Measurements from ENCODE around the gene ADAM12.

The ADAM12 gene

DNA sequence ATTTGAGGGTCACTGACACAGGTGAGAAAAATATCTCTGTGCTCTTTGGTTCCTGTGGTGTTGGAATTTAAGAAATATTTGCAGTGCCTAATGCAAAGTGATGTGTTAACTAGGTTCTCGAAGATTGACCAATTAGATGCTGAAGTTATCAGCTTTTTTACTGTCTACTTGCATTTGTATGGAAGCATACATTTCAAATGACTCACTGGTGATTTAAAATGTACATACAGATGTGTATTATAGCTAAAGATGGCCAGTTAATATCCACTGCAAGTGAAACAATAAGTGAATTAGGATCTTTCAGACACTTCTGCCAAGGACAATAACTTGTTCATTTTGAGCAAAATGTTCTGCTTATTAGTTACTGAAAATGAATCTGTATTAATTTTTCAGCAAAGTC is 287.0 kb downstream of the ADAM12 start:
- DNase-seq: no peak

DNA sequence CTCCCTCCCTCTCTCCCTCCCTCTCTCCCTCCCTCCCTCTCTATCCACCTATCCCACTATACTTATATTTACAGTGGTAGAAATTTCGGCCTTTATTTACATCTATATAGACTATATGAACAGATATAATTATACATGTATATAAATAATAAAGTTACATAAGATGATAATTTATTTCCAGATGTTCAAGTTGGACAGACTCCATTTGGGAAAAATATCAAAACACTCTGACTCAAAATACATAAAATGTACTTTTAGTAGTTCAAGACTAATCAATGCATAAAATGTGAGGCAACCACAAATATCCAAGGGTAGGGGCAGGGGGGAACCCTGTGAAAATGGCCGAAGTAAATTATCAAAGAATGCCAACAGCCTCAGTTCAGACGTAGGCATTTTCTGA is 288.9 kb downstream of the ADAM12 start:
- no peak for DNase-seq

DNA sequence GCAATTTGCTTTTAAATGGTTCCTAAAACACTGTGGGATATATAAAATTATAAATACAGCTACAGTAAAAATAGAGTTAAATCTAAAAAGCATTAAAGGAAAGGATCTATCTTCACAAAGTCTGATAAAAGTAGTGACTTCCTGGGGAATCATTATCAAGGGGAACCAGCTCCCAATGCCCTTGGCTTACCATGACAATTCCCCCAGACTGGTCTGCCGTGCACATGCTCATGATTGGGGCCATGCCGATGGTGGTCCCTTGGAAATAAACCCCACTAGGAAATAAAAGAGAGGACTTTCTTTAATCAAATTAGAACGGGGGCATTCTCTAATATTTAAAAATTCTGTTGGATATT is 290.1 kb downstream of the ADAM12 start:
- no peak for DNase-seq

DNA sequence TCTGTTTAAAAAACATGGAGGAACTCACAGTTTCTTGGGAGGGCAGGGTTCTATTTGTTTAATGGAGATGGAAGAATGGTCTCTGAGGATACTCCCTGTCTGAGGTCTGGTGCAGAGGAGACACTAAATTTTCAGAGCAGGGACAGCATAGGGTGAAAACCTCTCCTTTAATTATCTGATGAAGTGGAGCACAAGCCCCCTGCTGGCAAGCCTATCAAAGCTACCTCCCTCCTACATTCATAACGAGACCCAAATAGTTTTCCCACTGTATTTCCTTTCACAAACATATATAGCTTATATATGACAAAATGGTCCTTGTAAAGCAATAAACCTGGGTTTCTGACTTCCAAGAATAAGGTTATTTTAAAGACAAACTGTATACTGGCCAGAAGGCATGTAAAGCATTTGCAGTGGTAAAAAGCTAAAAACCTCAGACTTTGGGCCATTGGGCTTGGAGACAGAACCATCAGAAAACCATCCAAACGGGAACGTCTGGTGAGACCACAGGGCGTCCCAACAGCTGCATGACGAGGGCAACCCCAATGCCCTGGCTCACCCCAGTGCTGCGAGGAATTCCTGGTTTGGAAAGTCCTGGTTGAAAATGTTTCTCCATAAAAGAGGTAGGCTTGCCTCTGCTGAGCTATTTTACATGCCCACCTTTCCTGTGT is 290.6 kb downstream of the ADAM12 start:
- DNase-seq: no peak

DNA sequence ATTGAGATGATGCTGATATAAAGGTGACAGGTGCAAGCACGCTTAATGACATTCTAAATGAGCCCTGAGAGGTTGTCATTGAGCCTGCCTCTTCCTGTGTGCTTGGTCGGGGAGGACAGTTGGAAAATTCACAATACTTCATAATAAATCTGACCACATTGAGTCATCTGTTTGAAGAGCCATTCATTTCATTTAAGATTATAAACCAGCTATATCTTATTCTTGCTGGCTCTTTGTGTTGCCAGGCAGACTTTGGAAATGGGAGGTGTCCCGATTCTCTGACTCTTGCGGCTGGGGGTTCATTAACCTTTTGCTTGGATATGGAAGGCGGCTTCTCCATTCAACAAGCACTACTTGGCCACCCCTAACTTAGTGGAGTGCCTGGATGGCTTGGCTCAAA is 293.7 kb downstream of the ADAM12 start:
- DNase-seq: no peak

DNA sequence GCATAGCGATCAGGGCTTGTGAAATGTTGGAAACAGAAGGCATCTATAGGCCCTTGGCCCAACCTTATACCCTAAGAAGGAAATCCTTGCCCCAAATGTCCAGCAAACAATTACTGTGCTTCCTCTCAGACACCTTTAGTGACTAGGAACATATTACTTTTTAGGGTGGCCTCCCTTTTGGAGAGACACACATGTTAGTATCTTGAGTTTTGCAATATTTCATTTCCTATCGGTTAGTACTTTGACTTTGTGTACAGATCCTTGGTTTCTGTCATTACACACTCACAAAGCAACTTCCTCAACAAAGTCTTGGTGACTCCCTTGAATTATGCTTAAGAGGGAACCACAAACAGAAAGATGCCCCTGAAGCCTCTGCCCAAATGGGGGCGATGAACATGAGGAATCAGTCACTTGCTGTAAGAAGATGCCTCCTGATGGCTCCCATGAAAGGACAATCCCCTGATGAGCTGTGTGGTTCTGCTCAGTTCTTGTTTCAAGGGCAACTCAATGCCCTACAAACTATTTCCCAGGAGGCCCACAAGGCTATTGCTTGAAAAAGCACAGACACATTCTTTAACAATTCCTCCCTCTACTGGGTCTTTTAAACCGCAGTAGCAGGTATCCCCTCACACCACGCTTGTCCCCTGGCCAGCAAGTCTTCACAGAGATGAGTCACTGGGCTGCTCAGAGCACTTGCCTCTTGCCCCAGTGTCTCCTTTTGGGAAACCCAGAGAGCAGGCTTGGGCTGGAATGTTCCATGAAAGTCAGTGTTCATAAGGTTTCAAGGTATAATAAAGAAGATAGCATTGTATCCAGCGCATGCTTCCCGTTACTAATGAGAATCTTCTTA is 295.7 kb downstream of the ADAM12 start:
- DNase-seq: no peak

DNA sequence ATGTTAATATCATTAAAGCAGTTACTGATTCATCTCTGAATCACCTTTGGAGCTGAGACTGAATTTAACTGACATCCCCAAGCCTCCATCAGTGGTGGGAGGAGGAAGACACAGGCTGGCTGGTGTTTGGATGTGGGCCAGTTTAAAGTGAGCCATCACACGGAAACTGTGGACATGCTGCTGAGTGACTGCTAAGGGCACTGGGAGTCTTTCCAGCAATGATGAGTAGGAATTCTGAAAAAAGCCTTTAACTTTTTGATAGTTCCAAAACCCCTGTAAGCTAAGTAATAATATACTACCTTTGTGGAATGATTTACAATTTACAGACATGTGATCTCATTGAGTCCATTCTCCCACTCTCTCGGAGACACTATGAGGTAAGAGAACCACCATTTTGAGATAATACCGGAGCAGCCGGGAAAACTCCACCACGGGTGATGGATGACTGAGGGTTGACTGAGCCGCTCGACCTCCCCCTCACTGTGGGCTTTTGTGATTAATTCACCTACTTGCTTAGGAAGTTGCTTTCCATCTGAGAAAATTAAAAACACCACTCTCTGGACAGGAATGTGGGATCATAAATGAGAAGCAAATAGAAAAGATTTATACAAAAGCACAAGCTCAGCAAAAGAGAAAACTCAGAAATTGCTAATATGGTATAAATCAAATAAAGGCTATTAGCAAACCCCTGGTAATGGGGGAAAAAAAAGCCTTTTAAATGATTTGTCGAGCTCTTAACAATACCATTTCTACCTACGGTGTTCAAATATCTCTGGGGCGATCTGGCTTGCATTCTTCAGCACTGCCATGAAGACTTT is 297.2 kb downstream of the ADAM12 start:
- DNase-seq: no peak

DNA sequence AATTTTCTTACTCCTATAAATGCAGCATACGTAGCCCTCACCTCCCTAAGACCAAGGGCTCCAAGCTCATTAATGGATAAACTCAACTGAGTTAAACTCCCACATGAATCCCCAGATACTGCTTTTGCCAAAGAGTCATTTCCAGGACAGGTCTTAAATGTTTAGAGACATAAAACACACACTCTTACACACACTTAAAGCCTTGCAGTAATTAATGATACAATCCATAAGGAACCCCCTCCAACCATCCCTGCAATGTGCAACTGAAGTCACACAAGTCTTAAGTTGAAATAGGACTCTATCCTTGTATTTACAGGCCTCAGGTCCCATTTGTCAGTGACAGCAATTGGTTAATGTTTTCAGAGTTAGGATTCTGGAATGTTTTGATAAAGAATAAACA is 297.8 kb downstream of the ADAM12 start:
- no peak for DNase-seq

DNA sequence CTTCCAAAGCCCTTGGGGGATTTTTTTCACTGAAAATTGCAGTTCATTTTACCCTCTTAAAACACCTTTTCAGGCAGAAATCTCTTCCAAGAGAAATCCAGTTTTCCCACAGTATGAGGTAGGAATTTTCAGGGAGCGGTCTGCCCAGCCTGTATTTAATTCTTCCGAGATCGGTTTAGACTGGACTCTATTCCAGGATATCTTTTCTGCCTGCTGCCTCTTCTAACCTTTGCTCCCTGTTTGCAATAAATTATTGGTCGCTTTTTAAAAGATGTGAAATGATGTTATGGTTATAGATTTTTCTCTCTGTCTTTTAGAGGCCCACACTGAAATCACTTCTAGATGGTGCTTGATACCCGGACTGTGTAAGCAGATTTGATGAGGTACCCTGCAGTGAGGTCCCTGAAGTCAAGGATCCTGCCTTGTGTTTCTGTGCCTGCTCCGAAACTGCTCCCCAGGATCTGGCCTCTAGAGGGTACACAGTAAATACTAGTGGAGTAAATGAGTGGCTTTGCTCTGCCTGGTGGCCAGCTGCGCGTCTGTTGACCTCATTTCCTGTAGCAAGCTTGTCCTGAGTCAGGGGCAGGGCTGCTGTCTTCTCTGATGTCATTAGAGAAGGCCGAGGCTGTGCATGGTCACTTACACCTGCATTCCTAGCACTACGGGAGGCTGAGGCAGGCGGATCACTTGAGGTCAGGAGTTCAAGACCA is 300.3 kb downstream of the ADAM12 start:
- DNase-seq: no peak

DNA sequence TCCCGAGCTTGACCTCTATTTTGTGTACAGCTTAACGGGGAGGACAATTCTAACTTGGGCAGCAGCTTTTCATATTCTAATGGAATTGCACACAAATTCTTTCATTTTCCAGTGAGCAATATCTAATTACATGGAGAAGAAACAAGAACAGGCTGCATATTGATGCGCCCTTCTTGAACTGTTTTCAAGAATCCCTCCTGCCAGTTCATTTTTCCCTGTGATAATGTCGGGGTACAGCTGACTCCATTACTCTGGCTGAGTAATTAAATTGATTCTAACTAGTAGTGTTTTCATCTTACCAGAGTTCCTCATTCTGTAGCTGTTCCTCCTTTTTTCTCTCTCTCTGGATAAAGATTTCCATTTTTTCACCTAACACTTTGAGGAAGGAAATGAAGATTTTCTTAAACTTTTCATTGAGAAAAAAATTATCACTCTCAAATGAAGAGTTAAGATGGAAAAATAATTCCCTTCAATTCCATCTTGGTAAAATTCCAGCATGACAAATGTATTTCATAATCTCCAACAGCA is 301.1 kb downstream of the ADAM12 start:
- no peak for DNase-seq

DNA sequence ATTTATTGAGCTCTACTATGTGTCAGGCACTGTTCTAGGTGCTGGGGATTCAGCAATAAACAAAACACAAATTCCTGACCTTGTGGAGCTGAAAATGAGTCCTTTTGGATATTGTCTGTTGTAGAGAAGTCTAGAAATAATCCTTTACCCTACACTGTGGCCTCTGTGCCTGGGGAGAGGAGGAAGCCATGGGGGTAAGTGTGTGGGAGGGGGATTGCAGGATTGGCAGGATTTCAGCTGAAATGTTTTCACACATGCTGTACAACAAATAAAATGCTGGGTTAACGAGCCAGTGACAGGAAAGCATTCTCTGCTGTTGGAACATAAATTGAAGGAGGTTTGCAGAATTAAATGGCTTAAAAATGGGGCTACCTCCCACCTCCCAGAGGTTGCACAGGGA is 302.5 kb downstream of the ADAM12 start:
- no peak for DNase-seq

DNA sequence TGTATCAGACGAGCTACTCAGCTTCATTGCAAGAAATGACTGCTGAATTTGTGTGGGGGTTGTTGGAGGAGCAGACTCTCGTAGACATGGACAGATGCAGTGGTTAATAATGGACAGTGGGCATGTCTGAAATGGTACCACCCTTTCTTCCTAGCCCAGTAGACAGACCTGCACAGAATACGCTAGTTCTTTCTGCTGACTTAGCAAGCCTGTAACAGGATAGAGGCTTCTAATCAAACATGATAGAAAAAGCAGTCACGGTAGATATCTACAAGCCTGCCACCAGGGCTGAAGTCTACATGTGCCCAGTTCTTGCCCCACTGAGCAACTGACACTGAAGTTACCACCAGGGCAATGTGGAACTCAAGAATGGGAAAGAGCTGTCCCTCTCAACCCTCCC is 303.9 kb downstream of the ADAM12 start:
- no peak for DNase-seq

DNA sequence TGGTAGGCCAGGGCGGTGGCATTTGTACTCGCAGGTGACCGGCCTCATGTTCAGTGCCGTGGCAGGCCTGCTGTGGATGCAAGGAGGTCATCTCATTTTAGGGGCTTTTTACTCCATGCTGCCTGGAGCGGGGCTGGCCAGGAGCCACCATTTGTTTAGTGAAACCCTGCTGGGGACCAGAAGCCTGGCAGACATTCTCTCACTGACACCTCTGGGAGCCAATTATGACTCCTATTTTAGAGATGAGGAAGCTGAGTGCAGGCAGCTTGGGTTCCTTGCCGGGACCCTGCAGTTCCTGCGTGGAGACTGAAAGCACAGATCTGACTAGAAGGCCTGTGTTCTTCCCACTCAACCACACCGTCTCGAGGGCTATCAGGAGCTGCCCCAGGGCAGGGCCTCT is 305.3 kb downstream of the ADAM12 start:
- DNase-seq: no peak

DNA sequence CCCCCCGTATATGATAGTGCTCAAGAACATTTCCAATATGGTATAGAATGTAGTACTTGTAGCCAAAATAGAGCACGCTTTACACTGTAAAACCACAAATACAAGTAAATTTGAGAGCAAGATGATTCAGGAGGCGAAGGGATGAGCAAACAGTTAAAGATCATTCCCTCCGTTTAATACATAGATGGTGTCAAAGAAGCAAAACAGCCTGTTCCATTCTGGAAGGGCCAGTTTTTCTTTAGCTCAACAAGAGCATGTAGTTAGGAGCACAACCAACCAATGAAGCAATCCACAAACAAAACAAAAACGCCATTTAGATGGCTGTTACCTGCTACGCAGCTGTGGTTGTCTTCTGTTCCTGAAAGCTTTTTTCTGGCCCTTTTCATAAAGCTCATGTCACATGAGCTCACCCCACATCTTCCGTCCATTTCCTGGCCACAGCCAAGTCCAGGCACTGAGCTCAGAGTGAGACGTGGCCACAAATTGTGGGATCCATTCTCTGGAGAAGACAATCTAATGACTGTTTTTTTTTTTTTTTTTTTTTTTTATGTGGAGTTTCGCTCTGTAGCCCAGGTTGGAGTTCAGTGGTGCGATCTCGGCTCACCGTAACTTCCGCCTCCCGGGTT is 306.3 kb downstream of the ADAM12 start:
- DNase-seq: no peak

DNA sequence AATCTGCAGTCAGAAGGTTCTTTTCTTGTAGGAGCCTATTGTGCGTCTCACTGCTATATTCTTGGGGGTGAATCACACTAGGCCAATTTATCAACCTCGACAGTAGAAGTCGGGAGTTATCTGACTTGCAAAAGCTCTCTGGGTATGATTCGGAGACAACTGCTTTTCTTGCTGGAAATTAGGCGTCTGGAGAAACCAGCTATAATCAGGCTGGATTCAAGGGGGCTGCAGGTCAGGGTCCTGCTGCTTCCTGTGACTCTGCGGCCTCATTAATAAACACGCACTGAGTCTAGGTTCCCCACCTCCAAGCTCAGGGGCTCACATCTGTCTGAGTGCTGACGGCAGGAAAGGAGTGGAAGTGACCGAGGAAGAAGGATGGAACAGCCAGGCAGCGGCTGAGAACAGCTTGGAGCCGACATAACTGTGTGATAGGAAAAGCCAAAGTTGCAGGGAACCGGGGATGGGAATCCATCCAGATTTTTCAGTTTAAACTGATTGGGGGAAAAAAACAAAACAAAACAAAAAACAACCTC is 307.3 kb downstream of the ADAM12 start:
- DNase-seq: no peak

DNA sequence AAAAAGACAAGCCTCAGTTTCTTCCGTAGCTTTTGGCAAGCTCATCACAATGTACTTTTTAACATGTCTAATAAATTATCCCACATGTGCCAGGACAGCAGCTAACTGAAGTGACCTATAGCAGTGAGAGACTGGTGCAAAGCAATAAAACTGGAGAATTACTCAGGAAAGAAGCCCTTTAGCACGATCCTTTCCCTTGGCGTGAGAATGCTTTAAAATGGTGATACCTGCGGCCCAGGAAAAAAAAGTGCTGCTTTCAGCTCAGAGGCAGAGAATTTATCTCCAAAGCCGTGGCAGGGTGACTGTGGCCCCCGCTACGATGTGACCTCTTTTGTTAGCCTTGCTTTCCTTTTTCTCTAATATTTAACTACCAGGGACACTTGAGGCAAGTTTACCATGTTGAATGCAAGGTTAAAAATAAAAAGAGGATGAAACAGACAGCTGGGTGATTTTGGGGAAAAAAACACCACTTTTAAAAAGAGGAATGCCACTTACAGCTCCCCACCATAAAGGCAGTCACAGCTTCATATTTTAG is 307.9 kb downstream of the ADAM12 start:
- no peak for DNase-seq

DNA sequence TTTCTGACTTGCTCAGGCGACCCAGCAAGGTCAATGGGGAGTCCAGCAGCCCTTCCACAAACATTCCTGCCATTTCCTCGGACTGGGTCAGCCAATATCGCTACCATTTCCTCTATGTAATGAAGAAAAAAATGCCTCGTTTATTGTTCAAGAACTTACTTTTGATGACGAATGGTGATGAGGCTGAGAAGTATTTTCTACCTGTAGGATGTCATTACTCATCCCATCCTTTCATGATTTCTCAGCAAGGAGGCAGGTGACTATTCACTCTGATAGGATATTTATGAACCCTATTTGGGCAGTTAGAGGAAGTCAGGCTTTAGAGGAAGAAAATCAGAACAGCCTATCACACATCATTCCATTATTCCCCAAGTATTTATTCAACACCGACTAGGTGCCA is 313.3 kb downstream of the ADAM12 start:
- no peak for DNase-seq

DNA sequence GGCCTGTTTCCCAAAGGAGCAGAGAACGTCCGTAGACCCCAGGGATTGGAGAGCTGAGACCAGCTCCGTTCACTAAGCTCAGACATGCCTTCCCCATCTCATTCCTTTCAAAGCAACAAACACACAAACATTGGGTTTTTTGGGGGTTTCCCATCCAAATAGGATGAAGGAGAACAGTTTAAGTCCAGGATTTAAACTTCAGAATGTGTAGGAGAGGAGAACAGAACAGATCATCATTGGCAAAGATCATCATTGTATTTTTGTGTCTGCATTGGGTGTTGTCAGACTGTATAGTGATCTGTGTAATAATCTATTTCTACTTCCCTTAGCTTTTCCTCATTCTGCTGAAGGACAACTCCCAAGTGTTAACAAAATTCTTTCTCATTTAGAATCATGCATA is 314.0 kb downstream of the ADAM12 start:
- no peak for DNase-seq

DNA sequence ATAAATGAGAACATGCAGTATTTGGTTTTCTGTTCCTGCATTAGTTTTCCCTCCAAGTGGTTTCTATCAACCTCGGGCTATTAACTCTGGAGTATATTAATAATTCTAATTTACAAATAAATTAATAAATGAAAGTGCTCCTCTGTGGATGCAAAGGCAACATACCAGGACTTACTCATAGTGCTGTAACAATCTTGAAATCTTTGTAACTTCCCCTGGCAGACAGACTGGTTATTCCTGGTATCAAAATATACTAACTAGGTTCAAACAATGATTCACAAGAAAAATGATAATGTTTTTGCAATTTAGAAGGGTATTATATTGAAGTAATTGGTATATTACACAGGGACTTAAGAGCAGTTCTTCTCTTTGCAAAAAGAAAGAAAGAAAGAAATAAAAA is 314.7 kb downstream of the ADAM12 start:
- no peak for DNase-seq

DNA sequence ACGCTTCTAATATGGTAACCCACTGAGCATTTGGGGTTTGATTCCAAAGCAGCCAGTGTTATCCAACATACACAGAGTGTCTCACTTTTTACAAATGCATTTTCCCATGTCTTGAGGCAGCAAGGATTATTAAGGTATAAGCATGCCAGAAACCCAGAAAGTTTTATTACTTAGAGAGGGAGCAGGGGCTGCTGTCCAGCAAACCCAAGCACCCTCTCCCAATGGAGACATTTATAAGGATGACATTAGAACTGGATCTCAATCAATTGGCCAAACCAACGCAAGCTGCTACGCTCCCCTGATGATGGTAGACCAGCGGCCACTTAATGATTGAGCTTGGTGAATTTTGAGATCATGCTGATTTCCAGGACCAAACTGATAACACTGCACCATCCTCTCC is 315.7 kb downstream of the ADAM12 start:
- DNase-seq: no peak

DNA sequence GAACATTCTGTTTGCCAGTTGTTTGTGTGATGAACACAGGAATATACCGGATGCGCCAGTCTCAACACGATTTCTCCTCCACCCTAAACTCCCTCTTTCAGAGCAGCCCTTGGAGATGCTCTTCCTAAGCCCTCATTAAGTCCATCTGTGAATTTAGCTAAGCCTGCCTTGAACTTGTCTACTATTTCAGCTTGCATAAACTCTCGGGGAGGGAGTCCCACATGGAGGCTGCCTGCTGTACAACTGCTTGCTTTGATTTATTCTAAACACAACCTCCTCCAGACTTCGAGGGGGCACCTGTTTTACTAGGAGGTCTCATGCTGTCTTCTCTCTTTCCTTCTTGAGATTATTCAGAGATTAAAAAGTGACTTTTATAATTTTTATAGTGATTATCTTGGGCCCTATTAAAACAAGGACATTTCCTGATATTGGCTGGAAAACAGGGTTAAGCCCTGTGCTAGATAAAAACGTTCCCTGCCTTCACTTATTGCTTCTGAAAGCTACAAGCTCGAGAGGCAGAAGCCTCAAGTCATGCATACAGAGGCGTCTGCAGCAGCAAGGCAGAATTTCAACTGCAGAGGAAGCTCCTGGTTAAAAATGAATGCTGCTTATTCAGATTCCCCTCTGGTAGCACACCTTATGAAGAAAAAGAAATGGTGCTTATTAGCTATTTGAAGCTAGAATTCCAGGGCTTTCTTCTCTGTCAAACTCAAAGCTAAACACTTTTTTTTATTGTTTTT is 317.6 kb downstream of the ADAM12 start:
- no peak for DNase-seq

All from activated CD4-positive, alpha-beta T cell treated with anti-CD3 and anti-CD28 coated beads for 1 hour (primary cell).